ENCODE measurements around the gene ZNF823.

Gene ZNF823

DNA sequence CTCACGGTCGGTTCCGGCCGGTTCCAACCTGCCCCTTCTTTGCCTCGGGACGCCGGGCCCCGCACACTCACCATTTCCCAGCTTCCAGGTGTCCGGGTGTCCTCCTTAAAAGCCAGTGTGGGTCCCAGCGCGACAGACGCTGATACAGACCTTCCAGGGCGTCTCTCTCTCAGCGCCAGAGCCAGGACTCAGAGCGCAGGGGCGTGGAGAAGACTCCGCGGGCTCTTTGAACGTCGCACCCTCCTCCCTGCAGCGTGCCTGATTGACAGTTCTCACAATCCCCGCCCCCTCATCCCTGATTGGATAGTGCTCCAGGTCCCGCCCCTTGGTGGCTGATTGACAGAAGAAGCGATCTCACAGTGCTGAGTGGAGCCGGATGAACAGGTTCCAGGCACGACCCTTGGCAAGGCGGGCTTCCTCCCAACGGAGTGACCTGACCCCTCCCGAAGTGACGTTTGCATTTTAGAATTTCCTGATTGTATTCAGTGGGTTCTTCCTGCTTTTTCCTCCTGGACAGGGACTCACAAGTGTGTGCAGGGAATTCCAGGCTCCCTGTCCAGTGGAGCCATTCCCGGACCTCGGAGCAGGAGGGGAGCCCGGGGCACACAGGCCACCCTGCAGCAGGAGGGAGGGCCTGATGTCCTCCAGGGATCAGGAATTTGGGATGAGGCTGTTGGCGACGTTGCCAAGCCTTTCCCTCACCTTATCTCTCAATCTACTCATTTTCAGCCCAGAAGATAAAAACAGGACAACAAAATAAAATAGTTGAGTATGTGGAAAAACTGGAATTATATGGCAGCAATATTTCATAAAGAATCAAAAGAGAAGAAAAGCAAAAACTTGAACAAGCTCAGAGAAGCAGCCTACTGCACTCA is at the start of gene ZNF823:
TSS of gene ZNF823 (minus strand) at position 201 of the 875 bp plus-strand sequence. CDS start at position 74, 127 bp downstream.
- ATAC-seq: peak; percentile 96

DNA sequence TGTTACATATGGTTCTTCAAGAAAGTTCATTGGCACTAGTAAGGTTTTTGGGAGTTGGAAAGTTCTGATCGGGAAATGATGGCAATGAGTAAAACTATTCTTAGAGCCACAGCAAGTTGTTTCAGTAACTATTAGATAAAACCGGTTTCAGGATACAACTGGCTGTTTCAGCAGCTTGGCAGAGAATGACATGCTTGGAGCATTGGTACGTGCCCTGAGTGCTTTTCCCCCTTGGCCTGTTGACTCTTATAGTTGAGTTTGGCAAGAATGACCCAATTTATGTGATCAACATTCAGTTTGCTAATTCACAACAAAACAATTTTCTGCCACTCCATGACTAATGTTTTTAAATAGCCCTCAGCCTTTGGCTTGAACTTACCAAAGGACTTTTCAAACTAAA is 48.8 kb upstream of the ZNF823 start:
- TF ChIP-seq, protein P1, sequence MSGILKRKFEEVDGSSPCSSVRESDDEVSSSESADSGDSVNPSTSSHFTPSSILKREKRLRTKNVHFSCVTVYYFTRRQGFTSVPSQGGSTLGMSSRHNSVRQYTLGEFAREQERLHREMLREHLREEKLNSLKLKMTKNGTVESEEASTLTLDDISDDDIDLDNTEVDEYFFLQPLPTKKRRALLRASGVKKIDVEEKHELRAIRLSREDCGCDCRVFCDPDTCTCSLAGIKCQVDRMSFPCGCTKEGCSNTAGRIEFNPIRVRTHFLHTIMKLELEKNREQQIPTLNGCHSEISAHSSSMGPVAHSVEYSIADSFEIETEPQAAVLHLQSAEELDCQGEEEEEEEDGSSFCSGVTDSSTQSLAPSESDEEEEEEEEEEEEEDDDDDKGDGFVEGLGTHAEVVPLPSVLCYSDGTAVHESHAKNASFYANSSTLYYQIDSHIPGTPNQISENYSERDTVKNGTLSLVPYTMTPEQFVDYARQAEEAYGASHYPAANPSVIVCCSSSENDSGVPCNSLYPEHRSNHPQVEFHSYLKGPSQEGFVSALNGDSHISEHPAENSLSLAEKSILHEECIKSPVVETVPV (CRISPR knock-in tag; IDR thresholded peaks at IDR 0.05): no peak
- no peak for TF ChIP-seq PPARA (CRISPR knock-in tag; IDR thresholded peaks at IDR 0.05; ENCODE audit: borderline replicate concordance)
- no peak for ATAC-seq

More for the DNA sequence above, at the start of gene ZNF823:
- TF ChIP-seq TOX (CRISPR knock-in tag; IDR thresholded peaks at IDR 0.05; ENCODE audit: borderline replicate concordance) (no peak), ZFP30 (CRISPR knock-in tag; IDR thresholded peaks at IDR 0.05) (no peak), ZFP3 (CRISPR knock-in tag; IDR thresholded peaks at IDR 0.05) (no peak)

DNA sequence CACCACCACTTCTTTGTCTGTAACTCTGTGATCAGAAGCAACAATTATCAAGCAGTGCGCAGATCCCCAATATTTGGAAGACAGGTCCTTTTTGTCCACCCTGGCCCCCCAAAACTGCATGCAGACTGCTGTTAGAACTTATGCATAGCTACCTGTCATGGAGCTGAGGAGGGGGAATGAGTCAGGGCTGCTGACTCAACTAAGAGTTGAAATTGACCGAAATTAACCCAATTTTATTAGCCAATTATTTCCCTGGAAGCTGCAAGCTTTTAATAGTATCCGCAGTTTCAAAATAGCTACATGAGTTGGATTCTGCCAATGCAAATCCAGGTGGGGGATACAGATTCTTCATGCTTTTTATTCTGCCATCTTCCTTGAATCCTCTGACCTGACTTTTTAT is 45.6 kb upstream of the ZNF823 start:
- no peak for ATAC-seq
- TF ChIP-seq CSDC2 (CRISPR knock-in tag; IDR thresholded peaks at IDR 0.05) (no peak), TOX (CRISPR knock-in tag; IDR thresholded peaks at IDR 0.05; ENCODE audit: borderline replicate concordance) (no peak), TCF4 (CRISPR knock-in tag; IDR thresholded peaks at IDR 0.05; ENCODE audit: borderline replicate concordance) (no peak), SNAI2 (CRISPR knock-in tag; IDR thresholded peaks at IDR 0.05) (no peak)

DNA sequence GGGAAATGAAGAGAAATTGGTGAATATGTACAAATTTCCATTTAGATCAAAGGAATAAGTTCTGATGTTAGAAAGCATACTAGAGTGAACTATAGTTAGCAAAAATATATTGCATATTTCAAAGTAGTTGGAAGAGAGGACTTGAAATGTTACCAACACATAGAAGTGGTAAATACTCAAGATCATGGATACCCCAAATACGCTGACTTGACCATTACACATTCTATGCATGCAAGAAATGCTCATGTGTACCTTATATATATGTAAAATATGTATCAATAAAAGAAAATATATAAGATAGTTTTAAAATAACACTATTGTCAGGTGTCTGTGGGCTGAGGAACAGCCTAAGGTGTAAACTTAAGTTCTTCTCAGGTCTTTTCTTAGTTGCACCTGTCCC is 45.0 kb upstream of the ZNF823 start:
- TF ChIP-seq ZFP30 (CRISPR knock-in tag; IDR thresholded peaks at IDR 0.05) (no peak), OSR1 (CRISPR knock-in tag; IDR thresholded peaks at IDR 0.05) (no peak), CSDC2 (CRISPR knock-in tag; IDR thresholded peaks at IDR 0.05) (no peak), PPARA (CRISPR knock-in tag; IDR thresholded peaks at IDR 0.05; ENCODE audit: borderline replicate concordance) (no peak), TCF4 (CRISPR knock-in tag; IDR thresholded peaks at IDR 0.05; ENCODE audit: borderline replicate concordance) (no peak), ISL1 (CRISPR knock-in tag; IDR thresholded peaks at IDR 0.05) (no peak), ZNF565 (CRISPR knock-in tag; conservative IDR thresholded peaks at IDR 0.05; ENCODE audit: low read depth) (no peak), ZNF8 (CRISPR knock-in tag; IDR thresholded peaks at IDR 0.05) (no peak)
- TF ChIP-seq, protein P2, sequence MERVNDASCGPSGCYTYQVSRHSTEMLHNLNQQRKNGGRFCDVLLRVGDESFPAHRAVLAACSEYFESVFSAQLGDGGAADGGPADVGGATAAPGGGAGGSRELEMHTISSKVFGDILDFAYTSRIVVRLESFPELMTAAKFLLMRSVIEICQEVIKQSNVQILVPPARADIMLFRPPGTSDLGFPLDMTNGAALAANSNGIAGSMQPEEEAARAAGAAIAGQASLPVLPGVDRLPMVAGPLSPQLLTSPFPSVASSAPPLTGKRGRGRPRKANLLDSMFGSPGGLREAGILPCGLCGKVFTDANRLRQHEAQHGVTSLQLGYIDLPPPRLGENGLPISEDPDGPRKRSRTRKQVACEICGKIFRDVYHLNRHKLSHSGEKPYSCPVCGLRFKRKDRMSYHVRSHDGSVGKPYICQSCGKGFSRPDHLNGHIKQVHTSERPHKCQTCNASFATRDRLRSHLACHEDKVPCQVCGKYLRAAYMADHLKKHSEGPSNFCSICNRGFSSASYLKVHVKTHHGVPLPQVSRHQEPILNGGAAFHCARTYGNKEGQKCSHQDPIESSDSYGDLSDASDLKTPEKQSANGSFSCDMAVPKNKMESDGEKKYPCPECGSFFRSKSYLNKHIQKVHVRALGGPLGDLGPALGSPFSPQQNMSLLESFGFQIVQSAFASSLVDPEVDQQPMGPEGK (CRISPR knock-in tag; IDR thresholded peaks at IDR 0.05; ENCODE audit: borderline replicate concordance): no peak
- ATAC-seq: no peak

DNA sequence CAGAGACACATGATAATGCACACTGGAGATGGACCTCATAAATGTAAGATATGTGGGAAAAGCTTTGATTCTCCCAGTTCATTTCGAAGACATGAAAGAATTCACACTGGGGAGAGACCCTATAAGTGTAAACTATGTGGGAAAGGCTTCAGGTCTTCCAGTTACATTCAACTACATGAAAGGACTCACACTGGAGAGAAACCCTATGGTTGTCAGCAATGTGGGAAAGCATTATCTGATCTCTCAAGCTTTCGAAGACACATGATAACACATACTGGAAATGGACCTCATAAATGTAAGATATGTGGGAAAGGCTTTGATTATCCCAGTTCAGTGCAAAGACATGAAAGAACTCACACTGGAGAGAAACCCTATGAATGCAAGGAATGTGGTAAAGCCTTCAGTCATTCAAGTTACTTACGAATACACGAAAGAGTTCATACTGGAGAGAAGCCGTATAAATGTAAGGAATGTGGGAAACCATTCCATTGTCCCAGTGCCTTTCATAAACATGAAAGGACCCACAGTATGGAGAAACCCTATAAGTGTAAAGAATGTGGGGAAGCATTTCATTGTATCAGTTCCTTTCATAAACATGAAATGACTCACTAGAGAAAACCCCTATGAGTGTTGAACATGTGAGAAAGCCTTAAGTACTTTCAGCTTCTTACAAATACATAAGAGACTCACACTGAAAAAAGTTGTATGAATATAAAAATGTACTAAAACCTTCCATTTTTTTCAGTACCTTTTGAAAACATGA is 42.7 kb upstream of the ZNF823 start:
- no peak for ATAC-seq
- no peak for TF ChIP-seq SNAI2 (CRISPR knock-in tag; IDR thresholded peaks at IDR 0.05)
- no peak for TF ChIP-seq GLIS3 (CRISPR knock-in tag; IDR thresholded peaks at IDR 0.05)
- no peak for TF ChIP-seq ZNF565 (CRISPR knock-in tag; conservative IDR thresholded peaks at IDR 0.05; ENCODE audit: low read depth)
- no peak for TF ChIP-seq ESRRG (CRISPR knock-in tag; IDR thresholded peaks at IDR 0.05)
- TF ChIP-seq, protein P2 (CRISPR knock-in tag; IDR thresholded peaks at IDR 0.05; ENCODE audit: borderline replicate concordance): no peak
- TF ChIP-seq OSR1 (CRISPR knock-in tag; IDR thresholded peaks at IDR 0.05): no peak
- no peak for TF ChIP-seq ARNTL (CRISPR knock-in tag; IDR thresholded peaks at IDR 0.05; ENCODE audit: borderline replicate concordance, low read depth)
- TF ChIP-seq, protein P3, sequence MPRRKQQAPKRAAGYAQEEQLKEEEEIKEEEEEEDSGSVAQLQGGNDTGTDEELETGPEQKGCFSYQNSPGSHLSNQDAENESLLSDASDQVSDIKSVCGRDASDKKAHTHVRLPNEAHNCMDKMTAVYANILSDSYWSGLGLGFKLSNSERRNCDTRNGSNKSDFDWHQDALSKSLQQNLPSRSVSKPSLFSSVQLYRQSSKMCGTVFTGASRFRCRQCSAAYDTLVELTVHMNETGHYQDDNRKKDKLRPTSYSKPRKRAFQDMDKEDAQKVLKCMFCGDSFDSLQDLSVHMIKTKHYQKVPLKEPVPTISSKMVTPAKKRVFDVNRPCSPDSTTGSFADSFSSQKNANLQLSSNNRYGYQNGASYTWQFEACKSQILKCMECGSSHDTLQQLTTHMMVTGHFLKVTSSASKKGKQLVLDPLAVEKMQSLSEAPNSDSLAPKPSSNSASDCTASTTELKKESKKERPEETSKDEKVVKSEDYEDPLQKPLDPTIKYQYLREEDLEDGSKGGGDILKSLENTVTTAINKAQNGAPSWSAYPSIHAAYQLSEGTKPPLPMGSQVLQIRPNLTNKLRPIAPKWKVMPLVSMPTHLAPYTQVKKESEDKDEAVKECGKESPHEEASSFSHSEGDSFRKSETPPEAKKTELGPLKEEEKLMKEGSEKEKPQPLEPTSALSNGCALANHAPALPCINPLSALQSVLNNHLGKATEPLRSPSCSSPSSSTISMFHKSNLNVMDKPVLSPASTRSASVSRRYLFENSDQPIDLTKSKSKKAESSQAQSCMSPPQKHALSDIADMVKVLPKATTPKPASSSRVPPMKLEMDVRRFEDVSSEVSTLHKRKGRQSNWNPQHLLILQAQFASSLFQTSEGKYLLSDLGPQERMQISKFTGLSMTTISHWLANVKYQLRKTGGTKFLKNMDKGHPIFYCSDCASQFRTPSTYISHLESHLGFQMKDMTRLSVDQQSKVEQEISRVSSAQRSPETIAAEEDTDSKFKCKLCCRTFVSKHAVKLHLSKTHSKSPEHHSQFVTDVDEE (CRISPR knock-in tag; IDR thresholded peaks at IDR 0.05): no peak
- TF ChIP-seq, protein P1 (CRISPR knock-in tag; IDR thresholded peaks at IDR 0.05): no peak
- TF ChIP-seq, protein P4, sequence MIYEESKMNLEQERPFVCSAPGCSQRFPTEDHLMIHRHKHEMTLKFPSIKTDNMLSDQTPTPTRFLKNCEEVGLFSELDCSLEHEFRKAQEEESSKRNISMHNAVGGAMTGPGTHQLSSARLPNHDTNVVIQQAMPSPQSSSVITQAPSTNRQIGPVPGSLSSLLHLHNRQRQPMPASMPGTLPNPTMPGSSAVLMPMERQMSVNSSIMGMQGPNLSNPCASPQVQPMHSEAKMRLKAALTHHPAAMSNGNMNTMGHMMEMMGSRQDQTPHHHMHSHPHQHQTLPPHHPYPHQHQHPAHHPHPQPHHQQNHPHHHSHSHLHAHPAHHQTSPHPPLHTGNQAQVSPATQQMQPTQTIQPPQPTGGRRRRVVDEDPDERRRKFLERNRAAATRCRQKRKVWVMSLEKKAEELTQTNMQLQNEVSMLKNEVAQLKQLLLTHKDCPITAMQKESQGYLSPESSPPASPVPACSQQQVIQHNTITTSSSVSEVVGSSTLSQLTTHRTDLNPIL (CRISPR knock-in tag; IDR thresholded peaks at IDR 0.05; ENCODE audit: low read depth): no peak
- no peak for TF ChIP-seq BACH2 (CRISPR knock-in tag; IDR thresholded peaks at IDR 0.05; ENCODE audit: borderline replicate concordance)
- TF ChIP-seq ZNF70 (CRISPR knock-in tag; IDR thresholded peaks at IDR 0.05): no peak
- TF ChIP-seq ZNF8 (CRISPR knock-in tag; IDR thresholded peaks at IDR 0.05): no peak
- no peak for TF ChIP-seq ZC3H10 (CRISPR knock-in tag; IDR thresholded peaks at IDR 0.05)
- no peak for TF ChIP-seq PPARA (CRISPR knock-in tag; IDR thresholded peaks at IDR 0.05; ENCODE audit: borderline replicate concordance)
